Astrocyte (in vitro differentiated cells and primary cell): Measurements from ENCODE around the gene HPRT1. TPM values are rescaled to one million over a fixed set of nuclear protein-coding genes. Genes with fewer than 3 reads are reported as not detected.
"Not testable (repeated sequence)": the region's sequence is repeated elsewhere in the genome, so short reads cannot be mapped to it uniquely, and the experiment has no call there.

Experiments used
- DNase-seq: peaks from one replicate; pipeline ENCODE4 v3.0.0-alpha.2; 2010; ENCODE audit warnings: low read depth
- FAIRE-seq: peaks from 2 replicates; lab custom pipeline; 2011; peaks lifted over from hg19 to GRCh38; lab: Jason Lieb, UNC
- H2AFZ ChIP-seq: 2 replicates; pipeline ENCODE4 v1.6.0; 2012; ENCODE audit warnings: low read depth, low read length, inconsistent platforms
- H3K27ac ChIP-seq: 2 replicates; pipeline ENCODE4 v1.5.1; 2011; ENCODE audit warnings: low read depth, low read length, inconsistent platforms
- H3K27me3 ChIP-seq: 2 replicates; pipeline ENCODE4 v1.6.0; 2011; ENCODE audit warnings: low read length, inconsistent platforms; ENCODE audit not compliant: insufficient read depth
- H3K36me3 ChIP-seq: 2 replicates; pipeline ENCODE4 v1.5.1; 2011; ENCODE audit warnings: low read length, inconsistent platforms; ENCODE audit not compliant: insufficient read depth
- H3K4me1 ChIP-seq: 2 replicates; pipeline ENCODE4 v1.5.1; 2011; ENCODE audit warnings: low read length, inconsistent platforms; ENCODE audit not compliant: insufficient read depth
- H3K4me2 ChIP-seq: 2 replicates; pipeline ENCODE4 v1.6.0; 2012; ENCODE audit warnings: low read length, inconsistent platforms
- H3K4me3 ChIP-seq: 2 replicates; pipeline ENCODE4 v1.5.1; 2011; ENCODE audit warnings: low read depth, mild to moderate bottlenecking, low read length, inconsistent platforms; ENCODE audit not compliant: insufficient read depth
- H3K79me2 ChIP-seq: 2 replicates; pipeline ENCODE4 v1.6.0; 2012; ENCODE audit warnings: mild to moderate bottlenecking, low read length, inconsistent platforms; ENCODE audit not compliant: insufficient read depth
- H3K9ac ChIP-seq: 2 replicates; pipeline ENCODE4 v1.6.0; 2012; ENCODE audit warnings: mild to moderate bottlenecking, low read length, inconsistent platforms
- H3K9me3 ChIP-seq: 2 replicates; pipeline ENCODE4 v1.5.1; 2012; ENCODE audit warnings: low read depth, mild to moderate bottlenecking, low read length, inconsistent platforms; ENCODE audit not compliant: insufficient read depth
- H4K20me1 ChIP-seq: 2 replicates; pipeline ENCODE4 v1.6.0; 2012; ENCODE audit warnings: low read length, inconsistent platforms; ENCODE audit not compliant: insufficient read depth
- H3K27ac Mint-ChIP-seq: one replicate; pipeline ENCODE4 v1.8.0; 2021; ENCODE audit warnings: mild to moderate bottlenecking, mixed read lengths; ENCODE audit not compliant: unreplicated experiment
- H3K27me3 Mint-ChIP-seq: one replicate; pipeline ENCODE4 v1.8.0; 2021; ENCODE audit warnings: low read depth, mixed read lengths; ENCODE audit not compliant: unreplicated experiment
- H3K36me3 Mint-ChIP-seq: one replicate; pipeline ENCODE4 v1.8.0; 2021; ENCODE audit warnings: low read depth, mixed read lengths; ENCODE audit not compliant: unreplicated experiment
- H3K4me1 Mint-ChIP-seq: one replicate; pipeline ENCODE4 v1.8.0; 2021; ENCODE audit warnings: low read depth, mixed read lengths; ENCODE audit not compliant: unreplicated experiment
- H3K4me3 Mint-ChIP-seq: one replicate; pipeline ENCODE4 v1.8.0; 2021; ENCODE audit warnings: mild to moderate bottlenecking, moderate library complexity, mixed read lengths; ENCODE audit not compliant: unreplicated experiment
- H3K9me3 Mint-ChIP-seq: one replicate; pipeline ENCODE4 v1.8.0; 2021; ENCODE audit warnings: mild to moderate bottlenecking, mixed read lengths; ENCODE audit not compliant: unreplicated experiment
- CTCF ChIP-seq: IDR thresholded peaks from 2 replicates; pipeline ENCODE4 v1.5.1; 2011; ENCODE audit warnings: low read depth, mild to moderate bottlenecking, inconsistent platforms, low read length, moderate library complexity; ENCODE audit not compliant: insufficient read depth
- EZH2 ChIP-seq: IDR thresholded peaks from 2 replicates; pipeline ENCODE4 v1.6.1; 2012; ENCODE audit warnings: mild to moderate bottlenecking, low read length, inconsistent platforms; ENCODE audit not compliant: insufficient read depth
- total RNA-seq: library from RNA; stranded (reverse); gene quantifications from 2 replicates; pipeline ENCODE4 v1.2.1, GENCODE V29; 2021

The HPRT1 gene
- total RNA-seq, 1 donor from 2014 or later = 20.2 TPM

GRCh38 chrX:134461437-134461836 is 1.5 kb downstream of the HPRT1 start:
- no peak overlapping the region for H3K4me3 Mint-ChIP-seq
- no peak for DNase-seq

DNA sequence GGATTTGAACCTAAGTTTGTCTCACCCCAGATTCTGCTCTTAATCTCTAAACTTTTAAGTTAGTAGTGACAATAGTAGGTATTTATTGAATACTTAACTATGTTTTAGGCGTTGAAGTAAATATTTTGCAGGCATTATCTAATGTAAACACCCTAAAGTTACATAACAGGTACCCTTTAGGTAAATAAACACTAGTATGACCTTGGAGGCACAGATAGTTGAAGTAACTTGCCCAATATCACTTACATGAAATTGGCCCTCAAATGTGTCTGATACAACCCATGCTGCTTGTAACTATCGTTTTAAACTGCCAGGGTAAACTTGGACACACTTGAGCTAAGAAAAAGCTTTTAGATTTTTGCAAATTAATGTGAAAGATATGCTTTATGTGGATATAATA is 3.0 kb downstream of the HPRT1 start:
- no peak overlapping the region for H3K27ac Mint-ChIP-seq
- FAIRE-seq = no peak
- DNase-seq = no peak
- Histone ChIP-seq H3K4me2 (no peak overlapping the region), H3K79me2 (peaks cover 28% of the 10 kb centered on the region), H3K9ac (no peak overlapping the region), H4K20me1 (no peaks in the 10 kb centered on the region), H3K27ac (no peak overlapping the region), H3K9me3 (no peaks in the 10 kb centered on the region), H3K4me3 (no peak overlapping the region), H3K4me1 (no peaks in the 10 kb centered on the region), H3K36me3 (no peaks in the 10 kb centered on the region), H3K27me3 (no peaks in the 10 kb centered on the region), H2AFZ (no peak overlapping the region)
- H3K9me3 Mint-ChIP-seq = no peaks in the 10 kb centered on the region
- H3K36me3 Mint-ChIP-seq = no peaks in the 10 kb centered on the region
- H3K4me3 Mint-ChIP-seq = no peak overlapping the region
- H3K4me1 Mint-ChIP-seq = peaks cover 5% of the 10 kb centered on the region
- no peak for TF ChIP-seq EZH2
- no peak for TF ChIP-seq CTCF
- no peaks in the 10 kb centered on the region for H3K27me3 Mint-ChIP-seq

More at GRCh38 chrX:134461437-134461836, 1.5 kb downstream of the HPRT1 start:
- Mint-ChIP-seq H3K27ac (no peak overlapping the region), H3K27me3 (no peaks in the 10 kb centered on the region), H3K36me3 (no peaks in the 10 kb centered on the region), H3K4me1 (peaks cover 5% of the 10 kb centered on the region), H3K9me3 (no peaks in the 10 kb centered on the region)
- Histone ChIP-seq H3K27me3 (no peaks in the 10 kb centered on the region), H3K4me1 (no peaks in the 10 kb centered on the region), H4K20me1 (no peaks in the 10 kb centered on the region), H3K4me3 (peak overlapping the region; percentile 65), H3K79me2 (peaks cover 28% of the 10 kb centered on the region), H3K9ac (peak overlapping the region; percentile 81), H3K27ac (no peak overlapping the region), H3K4me2 (peak overlapping the region; percentile 87), H3K36me3 (no peaks in the 10 kb centered on the region), H3K9me3 (no peaks in the 10 kb centered on the region), H2AFZ (no peak overlapping the region)
- TF ChIP-seq EZH2 = no peak
- TF ChIP-seq CTCF = no peak
- no peak for FAIRE-seq

- not testable (repeated sequence) for H3K36me3 ChIP-seq, DNase-seq
Observed at GRCh38 chrX:134464453-134464852, 4.5 kb downstream of the HPRT1 start.

More at GRCh38 chrX:134464453-134464852, 4.5 kb downstream of the HPRT1 start:
- not testable (repeated sequence) for H3K4me1 Mint-ChIP-seq, H3K27me3 Mint-ChIP-seq, H3K9me3 ChIP-seq, H3K36me3 Mint-ChIP-seq, H3K9ac ChIP-seq, H3K4me2 ChIP-seq, H3K27ac ChIP-seq, H3K9me3 Mint-ChIP-seq, H3K4me3 Mint-ChIP-seq, H3K27ac Mint-ChIP-seq, H2AFZ ChIP-seq, H3K27me3 ChIP-seq, H3K4me3 ChIP-seq, H4K20me1 ChIP-seq, H3K4me1 ChIP-seq
- FAIRE-seq = peak; percentile 79
- H3K79me2 ChIP-seq = peaks cover 28% of the 10 kb centered on the region
